Measurements from ENCODE around the gene ALK.

ALK gene

DNA sequence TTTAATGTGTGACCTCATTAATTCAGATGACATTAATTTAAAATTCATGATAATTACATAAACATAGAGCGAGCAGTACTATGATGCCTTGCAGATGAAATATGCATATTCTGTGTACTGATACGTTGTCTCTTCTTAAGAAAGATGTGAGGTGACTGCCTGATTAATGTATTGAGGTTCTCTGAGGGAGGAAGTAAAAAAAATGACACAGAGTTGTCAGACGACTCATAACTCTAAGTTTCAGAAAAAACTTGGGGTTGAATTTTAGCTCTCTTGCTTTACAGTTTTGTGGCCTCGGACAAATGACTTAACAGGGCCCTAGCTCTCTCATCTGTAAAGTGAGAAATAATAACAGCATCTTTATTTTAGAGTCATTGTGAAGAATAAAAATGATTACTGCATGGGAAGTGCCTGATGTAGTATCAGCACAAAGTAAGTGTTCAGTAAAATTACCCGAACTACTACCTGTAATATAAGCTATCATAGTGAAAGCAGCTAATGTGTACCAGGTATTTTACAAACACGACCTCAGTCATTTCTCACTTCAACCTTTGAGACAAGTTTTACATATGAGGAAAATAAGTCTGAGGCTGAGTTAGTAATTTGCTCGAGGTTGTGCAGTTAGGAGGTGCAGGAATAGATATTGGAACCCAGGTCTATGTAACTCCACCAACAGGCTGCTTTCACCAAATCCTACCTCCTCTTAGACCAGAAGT lies 65.3 kb downstream of the ALK start:
- TF ChIP-seq, protein P1, sequence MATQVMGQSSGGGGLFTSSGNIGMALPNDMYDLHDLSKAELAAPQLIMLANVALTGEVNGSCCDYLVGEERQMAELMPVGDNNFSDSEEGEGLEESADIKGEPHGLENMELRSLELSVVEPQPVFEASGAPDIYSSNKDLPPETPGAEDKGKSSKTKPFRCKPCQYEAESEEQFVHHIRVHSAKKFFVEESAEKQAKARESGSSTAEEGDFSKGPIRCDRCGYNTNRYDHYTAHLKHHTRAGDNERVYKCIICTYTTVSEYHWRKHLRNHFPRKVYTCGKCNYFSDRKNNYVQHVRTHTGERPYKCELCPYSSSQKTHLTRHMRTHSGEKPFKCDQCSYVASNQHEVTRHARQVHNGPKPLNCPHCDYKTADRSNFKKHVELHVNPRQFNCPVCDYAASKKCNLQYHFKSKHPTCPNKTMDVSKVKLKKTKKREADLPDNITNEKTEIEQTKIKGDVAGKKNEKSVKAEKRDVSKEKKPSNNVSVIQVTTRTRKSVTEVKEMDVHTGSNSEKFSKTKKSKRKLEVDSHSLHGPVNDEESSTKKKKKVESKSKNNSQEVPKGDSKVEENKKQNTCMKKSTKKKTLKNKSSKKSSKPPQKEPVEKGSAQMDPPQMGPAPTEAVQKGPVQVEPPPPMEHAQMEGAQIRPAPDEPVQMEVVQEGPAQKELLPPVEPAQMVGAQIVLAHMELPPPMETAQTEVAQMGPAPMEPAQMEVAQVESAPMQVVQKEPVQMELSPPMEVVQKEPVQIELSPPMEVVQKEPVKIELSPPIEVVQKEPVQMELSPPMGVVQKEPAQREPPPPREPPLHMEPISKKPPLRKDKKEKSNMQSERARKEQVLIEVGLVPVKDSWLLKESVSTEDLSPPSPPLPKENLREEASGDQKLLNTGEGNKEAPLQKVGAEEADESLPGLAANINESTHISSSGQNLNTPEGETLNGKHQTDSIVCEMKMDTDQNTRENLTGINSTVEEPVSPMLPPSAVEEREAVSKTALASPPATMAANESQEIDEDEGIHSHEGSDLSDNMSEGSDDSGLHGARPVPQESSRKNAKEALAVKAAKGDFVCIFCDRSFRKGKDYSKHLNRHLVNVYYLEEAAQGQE (IDR thresholded peaks at IDR 0.05; ENCODE audit: insufficient read depth in 1 of 2, low read depth in 2 of 2, low read length in 2 of 2): no peak
- no peak for TF ChIP-seq FOXP2 (optimal IDR thresholded peaks at IDR 0.05; ENCODE audit: borderline replicate concordance, extremely low read depth, extremely low read length, insufficient read depth)
- TF ChIP-seq SIN3A (IDR thresholded peaks at IDR 0.05; ENCODE audit: borderline replicate concordance, insufficient read depth, low read length): no peak
- TF ChIP-seq TAF1 (IDR thresholded peaks at IDR 0.05; ENCODE audit: borderline replicate concordance, insufficient read depth, low read length): no peak
- TF ChIP-seq POLR2AphosphoS5 (IDR thresholded peaks at IDR 0.05; ENCODE audit: low read depth, low read length): no peak

DNA sequence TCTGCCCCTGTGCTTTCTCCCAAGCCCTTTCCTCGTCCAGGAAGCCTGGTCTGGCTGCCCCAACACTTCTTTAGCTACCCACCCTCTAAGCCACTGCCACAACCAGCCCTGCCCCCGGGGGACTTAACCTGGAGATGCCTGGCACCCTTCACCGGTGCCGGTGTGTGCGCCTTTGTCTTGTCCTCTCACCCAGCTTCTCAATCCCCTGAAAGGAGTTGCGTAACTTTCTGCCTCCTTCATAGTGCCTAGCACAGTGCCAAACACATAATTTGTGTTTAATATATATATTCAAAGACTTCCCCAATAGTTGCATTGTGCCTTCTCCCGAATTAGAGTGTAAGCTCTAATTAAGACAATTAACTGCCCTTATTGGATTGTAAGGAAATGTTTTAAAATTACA lies 70.6 kb downstream of the ALK start:
- TF ChIP-seq FOXP2 (optimal IDR thresholded peaks at IDR 0.05; ENCODE audit: borderline replicate concordance, extremely low read depth, extremely low read length, insufficient read depth) (no peak), SIN3A (IDR thresholded peaks at IDR 0.05; ENCODE audit: borderline replicate concordance, insufficient read depth, low read length) (no peak), POLR2AphosphoS5 (IDR thresholded peaks at IDR 0.05; ENCODE audit: low read depth, low read length) (no peak), TAF1 (IDR thresholded peaks at IDR 0.05; ENCODE audit: borderline replicate concordance, insufficient read depth, low read length) (no peak)

DNA sequence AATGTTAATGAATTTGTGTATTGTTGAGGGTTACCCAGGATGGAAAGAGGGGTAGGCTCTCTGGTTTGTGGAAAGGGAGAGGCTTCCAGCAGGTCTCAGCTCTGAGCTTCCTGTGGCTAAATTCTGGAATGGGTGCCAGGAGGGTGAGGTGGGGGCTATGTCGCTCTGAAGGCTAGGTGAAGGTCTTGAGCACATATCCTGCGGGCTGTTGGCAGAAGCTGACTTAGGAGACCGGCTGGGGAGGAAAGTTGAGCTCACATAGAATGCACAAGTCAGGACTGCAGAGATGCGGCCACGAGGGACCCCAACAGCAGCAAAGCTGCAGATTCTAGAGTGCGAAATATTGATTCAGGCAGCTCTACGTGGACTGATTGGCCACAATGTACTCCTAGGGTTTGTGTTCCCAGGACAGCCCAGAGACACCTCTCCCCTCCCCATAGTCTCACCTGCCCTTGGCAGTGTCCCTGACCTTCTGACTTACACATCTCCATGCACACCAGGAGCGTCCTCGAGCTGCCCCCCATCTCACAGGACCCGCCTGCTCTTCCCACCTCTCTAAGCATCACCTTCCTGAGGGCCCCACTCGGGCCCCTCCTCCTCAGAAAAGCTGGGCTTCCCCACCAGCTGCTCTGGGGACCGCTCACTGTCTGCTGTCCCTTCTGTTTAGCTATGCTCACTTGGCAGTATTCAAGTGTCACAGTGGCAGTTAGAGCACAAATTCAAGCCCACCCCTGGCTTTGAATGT lies 72.6 kb downstream of the ALK start:
- TF ChIP-seq, protein P1 (IDR thresholded peaks at IDR 0.05; ENCODE audit: insufficient read depth in 1 of 2, low read depth in 2 of 2, low read length in 2 of 2): no peak
- TF ChIP-seq TAF1 (IDR thresholded peaks at IDR 0.05; ENCODE audit: borderline replicate concordance, insufficient read depth, low read length) (no peak), SIN3A (IDR thresholded peaks at IDR 0.05; ENCODE audit: borderline replicate concordance, insufficient read depth, low read length) (no peak), FOXP2 (optimal IDR thresholded peaks at IDR 0.05; ENCODE audit: borderline replicate concordance, extremely low read depth, extremely low read length, insufficient read depth) (no peak), POLR2AphosphoS5 (IDR thresholded peaks at IDR 0.05; ENCODE audit: low read depth, low read length) (no peak)

DNA sequence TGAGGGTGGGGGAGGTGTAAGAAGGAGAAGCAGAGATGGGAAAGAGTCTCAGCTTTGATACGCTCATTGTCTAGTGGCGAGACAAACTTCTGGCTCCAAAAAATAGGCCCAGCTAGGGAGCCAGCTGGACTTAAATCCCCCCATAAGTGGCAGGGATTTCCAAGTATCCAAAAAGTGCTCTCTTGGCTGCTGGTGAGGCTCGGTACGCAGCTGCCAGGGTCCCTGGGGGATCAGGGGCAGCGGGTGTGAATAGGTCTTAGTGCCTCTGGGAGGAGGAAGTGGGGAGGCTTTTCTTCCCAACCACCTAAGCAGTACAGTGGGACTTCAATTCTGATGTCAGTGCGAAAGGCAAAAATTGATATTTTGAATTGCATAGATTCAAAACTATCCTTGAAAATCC lies 73.5 kb downstream of the ALK start:
- TF ChIP-seq SIN3A (IDR thresholded peaks at IDR 0.05; ENCODE audit: borderline replicate concordance, insufficient read depth, low read length): no peak
- no peak for TF ChIP-seq TAF1 (IDR thresholded peaks at IDR 0.05; ENCODE audit: borderline replicate concordance, insufficient read depth, low read length)
- no peak for TF ChIP-seq POLR2AphosphoS5 (IDR thresholded peaks at IDR 0.05; ENCODE audit: low read depth, low read length)
- TF ChIP-seq, protein P1 (IDR thresholded peaks at IDR 0.05; ENCODE audit: insufficient read depth in 1 of 2, low read depth in 2 of 2, low read length in 2 of 2): no peak
- TF ChIP-seq FOXP2 (optimal IDR thresholded peaks at IDR 0.05; ENCODE audit: borderline replicate concordance, extremely low read depth, extremely low read length, insufficient read depth): no peak

DNA sequence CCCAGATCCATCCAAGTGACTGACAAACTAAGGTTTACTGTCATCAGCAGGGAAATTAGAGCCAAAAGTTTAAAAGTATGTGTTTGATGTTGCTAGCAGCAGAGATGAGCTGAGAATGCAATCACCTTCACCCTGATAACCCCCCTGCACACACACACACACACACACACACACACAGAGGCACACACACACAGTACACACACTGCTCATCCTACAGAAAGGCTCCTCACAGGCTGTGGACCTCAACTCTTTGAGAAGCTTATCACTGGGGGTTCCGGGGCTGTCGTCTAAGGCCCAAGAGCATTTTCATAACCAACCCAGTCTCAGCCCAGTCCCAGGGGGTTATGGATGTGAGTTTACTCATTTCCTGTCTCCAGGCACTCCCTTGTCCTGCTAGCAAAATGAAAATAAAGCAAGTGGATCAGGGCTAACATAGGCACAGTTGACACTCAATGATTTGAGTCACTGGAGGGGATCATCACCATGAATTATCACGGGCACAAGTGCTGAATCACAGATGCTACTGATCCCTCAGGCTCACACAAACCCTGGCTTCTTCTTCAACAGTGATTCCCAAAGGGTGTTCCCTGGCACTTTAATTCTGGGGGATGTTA lies 76.6 kb downstream of the ALK start:
- TF ChIP-seq FOXP2 (optimal IDR thresholded peaks at IDR 0.05; ENCODE audit: borderline replicate concordance, extremely low read depth, extremely low read length, insufficient read depth) (no peak), POLR2AphosphoS5 (IDR thresholded peaks at IDR 0.05; ENCODE audit: low read depth, low read length) (no peak), TAF1 (IDR thresholded peaks at IDR 0.05; ENCODE audit: borderline replicate concordance, insufficient read depth, low read length) (no peak), SIN3A (IDR thresholded peaks at IDR 0.05; ENCODE audit: borderline replicate concordance, insufficient read depth, low read length) (no peak)
- TF ChIP-seq, protein P1 (IDR thresholded peaks at IDR 0.05; ENCODE audit: insufficient read depth in 1 of 2, low read depth in 2 of 2, low read length in 2 of 2): no peak
